SH-SY5Y (cell line): ENCODE results near the gene PATJ.

Source experiments
- GATA2 ChIP-seq: IDR thresholded peaks from 2 replicates; pipeline ENCODE4 v1.6.1; 2011; ENCODE audit warnings: mild to moderate bottlenecking, low read depth, low read length
- GATA3 ChIP-seq: IDR thresholded peaks from 2 replicates; pipeline ENCODE4 v1.6.1; 2011; ENCODE audit warnings: low read depth, mild to moderate bottlenecking, low read length, moderate library complexity

GRCh38 chr1:62050165-62050564, 307.9 kb downstream of the PATJ start:
- TF ChIP-seq GATA3: no peak
- no peak for TF ChIP-seq GATA2
